ENCODE data around the gene ZDBF2.

GRCh38 chr2:206256706-206257205 lies 17.7 kb upstream of the ZDBF2 start:
- TF ChIP-seq SUZ12 (IDR thresholded peaks at IDR 0.05) (no peak), LEF1 (IDR thresholded peaks at IDR 0.05; ENCODE audit: borderline replicate concordance) (no peak), FOXM1 (IDR thresholded peaks at IDR 0.05; ENCODE audit: borderline replicate concordance) (no peak), BHLHE40 (IDR thresholded peaks at IDR 0.05; ENCODE audit: borderline replicate concordance) (no peak), PKNOX1 (IDR thresholded peaks at IDR 0.05) (no peak), HDGF (IDR thresholded peaks at IDR 0.05; ENCODE audit: borderline replicate concordance) (no peak), ARNT (IDR thresholded peaks at IDR 0.05) (no peak), SP1 (IDR thresholded peaks at IDR 0.05) (no peak), ZNF384 (IDR thresholded peaks at IDR 0.05) (no peak), ELF4 (IDR thresholded peaks at IDR 0.05) (no peak)
